GM19397 (cell line): ENCODE results near the gene NOTCH1.
A peak's percentile ranks its signal among the peaks of the same experiment; 100 is the strongest.
"Not testable (repeated sequence)": the region's sequence is repeated elsewhere in the genome, so short reads cannot be mapped to it uniquely, and the experiment has no call there.

Source experiments
- ATAC-seq: cut with Tn5 transposase; IDR thresholded peaks from one replicate; pipeline ENCODE4 v1.9.1; 2021; ENCODE audit warnings: mild to moderate bottlenecking, moderate library complexity; ENCODE audit not compliant: unreplicated experiment

The NOTCH1 gene

DNA sequence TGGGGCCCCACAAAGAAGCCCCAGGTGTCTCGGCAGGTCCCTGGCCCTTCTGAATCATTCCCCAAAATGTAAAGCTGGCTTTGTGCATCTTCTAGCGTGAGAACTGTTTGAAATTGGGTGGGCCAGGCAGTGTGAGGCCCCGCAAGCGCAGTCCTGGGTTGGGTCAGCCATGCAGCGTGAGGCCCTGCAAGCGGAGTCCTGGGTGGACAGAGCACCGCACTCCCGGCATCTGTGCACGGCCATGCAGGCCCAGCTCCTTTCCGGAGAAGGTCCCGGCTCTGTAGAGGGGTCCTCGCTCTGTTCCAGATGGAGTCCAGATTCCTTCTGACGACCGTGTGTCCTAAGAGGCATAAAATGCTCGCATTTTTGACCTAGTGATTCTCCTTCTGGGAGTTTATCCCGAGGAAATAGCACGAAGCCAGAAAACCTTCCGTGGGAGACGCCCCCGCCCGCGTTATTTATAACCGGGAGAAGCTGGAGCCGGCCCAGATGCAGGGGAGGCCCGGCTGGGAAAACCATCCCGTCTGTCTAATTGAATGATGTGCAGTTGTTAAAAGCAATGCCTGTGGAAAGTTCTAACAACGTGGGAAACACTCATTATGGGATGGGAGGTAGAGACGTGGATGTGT lies 19.4 kb upstream of the NOTCH1 start:
- ATAC-seq: no peak

DNA sequence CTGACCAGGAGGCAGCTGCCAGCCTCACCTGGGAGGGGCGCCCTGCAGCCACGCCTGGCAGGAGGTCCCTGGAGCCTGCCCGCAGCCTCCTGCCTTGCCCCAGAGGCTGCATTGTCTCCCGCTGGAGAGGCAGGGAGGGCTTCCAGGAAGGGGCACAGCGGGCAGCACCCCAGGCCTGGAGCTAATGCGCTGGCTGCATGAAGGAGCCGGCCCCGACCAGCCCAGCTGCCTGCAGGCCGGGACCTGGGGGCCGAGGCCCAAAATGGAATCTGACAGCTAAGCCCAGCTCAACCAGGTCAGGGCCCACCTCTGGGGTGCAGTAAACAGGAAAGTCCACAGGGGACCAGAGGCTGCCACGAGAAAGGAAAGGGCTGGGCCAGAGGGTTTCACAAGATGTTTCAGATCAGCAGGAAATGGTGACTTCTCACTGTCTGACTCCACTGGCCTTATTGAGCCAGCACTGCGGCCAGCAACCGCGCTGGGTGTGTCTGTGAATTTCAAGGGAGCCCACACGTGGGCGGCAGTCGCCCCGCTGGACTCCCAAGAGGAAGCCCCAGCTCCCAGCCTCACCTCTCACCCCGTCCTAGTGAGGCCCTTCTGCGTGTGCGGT lies 18.6 kb upstream of the NOTCH1 start:
- peak; percentile 45 for ATAC-seq

GRCh38 chr9:136563646-136564325 lies 17.9 kb upstream of the NOTCH1 start:
- no peak for ATAC-seq

DNA sequence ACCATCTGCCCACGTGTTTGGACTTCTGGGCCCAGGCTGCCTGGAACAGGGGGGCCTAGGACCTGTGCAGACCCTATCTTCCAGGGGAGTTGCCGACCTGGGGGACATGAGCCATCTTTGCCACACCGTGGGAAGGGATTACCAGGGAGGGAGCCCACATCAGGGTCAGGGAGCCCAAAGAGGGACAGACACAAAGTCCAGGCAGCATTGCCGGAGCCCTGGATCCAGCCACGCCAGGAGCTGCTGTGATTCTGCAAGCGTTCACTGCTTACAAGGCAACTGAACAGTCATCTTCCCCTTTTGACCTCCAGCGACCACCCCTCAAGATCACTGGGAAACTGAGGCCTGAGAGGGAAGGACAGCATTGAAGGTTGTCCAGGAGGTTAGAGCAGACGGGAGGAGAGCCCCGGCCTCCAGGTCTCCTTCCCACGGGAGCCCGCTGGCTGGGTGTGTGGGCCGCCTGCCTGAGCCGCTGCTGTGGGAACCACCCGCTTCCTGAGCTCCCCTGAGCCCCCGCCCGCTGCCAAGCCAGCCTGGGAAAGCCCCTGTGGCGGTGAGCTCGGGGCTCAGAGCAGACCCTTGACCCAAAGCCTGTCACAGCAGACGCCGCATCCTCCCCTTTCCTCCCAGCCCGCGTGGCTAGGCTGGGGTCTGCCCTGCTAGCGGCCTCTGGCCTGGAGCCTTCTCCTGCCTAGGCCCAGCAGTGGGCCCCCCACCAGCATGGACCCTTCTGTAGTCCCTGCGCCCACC lies 17.1 kb upstream of the NOTCH1 start:
- ATAC-seq: no peak

DNA sequence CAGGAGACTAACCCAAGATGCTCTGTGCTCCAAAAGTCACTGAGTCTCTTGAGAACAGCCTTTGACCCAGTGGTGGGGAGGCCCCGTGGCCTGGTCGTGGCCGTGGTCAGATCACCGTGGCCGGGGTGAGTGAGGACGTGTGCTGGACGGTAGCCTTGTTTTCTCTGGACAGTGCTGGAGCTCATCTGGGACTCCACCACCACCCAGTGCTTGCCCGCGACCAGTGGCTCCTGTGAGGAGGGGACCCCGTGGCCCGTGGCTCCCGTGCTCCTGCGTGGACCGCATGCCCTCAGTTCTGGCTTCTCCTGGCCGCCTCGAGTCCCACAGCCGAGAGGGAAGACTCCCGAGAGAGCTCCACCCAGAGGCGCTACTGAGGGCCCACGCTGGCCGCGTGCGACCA lies 15.9 kb upstream of the NOTCH1 start:
- no peak for ATAC-seq

DNA sequence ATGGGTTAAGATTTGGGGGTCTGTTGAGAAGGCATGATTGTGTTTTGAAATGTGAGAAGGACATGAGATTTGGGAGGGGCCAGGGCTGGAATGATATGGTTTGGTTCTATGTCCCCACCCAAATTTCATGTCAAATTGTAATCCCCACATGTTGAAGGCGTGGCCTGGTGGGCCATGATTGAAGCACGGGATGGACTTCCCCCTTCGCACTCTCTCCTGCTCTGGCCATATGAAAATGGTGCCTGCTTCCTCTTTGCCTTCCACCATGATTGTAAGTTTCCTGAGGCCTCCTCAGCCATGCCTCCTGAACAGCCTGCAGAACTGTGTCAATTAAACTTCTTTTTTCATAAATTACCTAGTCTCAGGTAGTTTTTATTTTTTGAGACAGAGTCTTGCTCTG lies 14.7 kb upstream of the NOTCH1 start:
- no peak for ATAC-seq

- ATAC-seq: not testable (repeated sequence)
Observed at GRCh38 chr9:136559371-136559770, 13.5 kb upstream of the NOTCH1 start.

DNA sequence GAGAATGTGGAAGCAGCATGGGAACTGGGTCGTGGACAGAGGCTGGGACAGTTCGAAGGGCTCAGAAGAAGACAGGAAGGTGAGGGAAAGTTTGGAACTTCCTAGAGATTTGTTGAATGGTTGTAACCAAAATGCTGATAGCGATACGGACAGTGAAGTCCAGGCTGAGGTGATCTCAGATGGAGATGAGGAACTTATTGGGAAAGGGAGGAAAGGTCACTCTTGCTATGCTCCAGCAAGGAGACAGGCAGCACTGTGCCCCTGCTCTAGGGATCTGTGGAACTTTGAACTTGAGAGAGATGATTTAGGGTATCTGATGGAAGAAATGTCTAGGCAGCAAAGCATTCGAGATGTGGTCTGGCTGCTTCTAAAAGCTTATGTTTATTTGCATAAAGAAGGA lies 13.0 kb upstream of the NOTCH1 start:
- not testable (repeated sequence) for ATAC-seq

DNA sequence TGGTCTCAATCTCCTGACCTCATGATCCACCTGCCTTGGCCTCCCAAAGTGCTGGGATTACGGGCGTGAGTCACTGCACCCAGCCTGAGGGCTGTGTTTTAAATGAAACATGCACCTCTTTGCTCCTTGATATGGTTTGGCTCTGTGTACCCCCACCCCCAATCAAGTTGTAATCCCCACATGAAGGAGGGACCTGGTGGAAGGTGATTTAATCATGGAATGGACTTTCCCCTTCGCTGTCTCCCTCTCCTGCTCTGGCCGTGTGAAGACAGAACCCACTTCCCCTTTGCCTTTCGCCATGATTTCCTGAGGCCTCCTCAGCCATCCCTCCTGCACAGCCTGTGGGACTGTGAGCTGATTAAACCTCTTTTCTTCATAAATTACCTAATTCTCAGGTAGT lies 12.5 kb upstream of the NOTCH1 start:
- no peak for ATAC-seq

DNA sequence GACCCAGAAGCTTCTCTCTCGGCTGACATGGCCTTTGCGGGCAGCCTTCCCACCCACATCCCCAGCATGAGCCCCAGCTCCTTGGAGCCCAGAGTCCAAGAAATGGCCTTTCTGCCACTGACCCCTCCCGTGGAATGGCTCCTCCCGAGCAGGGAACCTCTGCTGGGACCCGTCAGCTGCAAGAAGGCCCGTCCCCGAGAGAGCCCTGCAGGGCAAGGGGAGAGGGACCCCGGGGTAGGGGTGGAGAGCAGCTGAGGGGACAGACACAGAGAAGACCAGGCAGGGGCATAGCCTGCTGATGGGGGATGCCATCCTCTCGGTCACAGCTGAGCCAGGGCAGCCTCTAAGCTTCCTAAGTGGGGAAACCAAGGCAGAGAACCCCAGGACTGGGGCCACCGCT lies 11.2 kb upstream of the NOTCH1 start:
- no peak for ATAC-seq

- ATAC-seq: no peak
Observed at GRCh38 chr9:136556166-136556565, 10.3 kb upstream of the NOTCH1 start.

GRCh38 chr9:136554870-136555269 lies 9.0 kb upstream of the NOTCH1 start:
- ATAC-seq: no peak

- no peak for ATAC-seq
Observed at GRCh38 chr9:136553581-136553980, 7.7 kb upstream of the NOTCH1 start.

GRCh38 chr9:136552117-136552703 lies 6.4 kb upstream of the NOTCH1 start:
- no peak for ATAC-seq

GRCh38 chr9:136551401-136552116 lies 5.7 kb upstream of the NOTCH1 start:
- no peak for ATAC-seq

- no peak for ATAC-seq
Observed at GRCh38 chr9:136550439-136551289, 4.8 kb upstream of the NOTCH1 start.

- no peak for ATAC-seq
Observed at GRCh38 chr9:136549010-136549980, 3.4 kb upstream of the NOTCH1 start.

GRCh38 chr9:136547508-136548215 lies 1.8 kb upstream of the NOTCH1 start:
- no peak for ATAC-seq
